Measurements from ENCODE around the gene TEX11. TPM values are rescaled to one million over a fixed set of nuclear protein-coding genes. Genes with fewer than 3 reads are reported as not detected.
"Not testable (repeated sequence)": the region's sequence is repeated elsewhere in the genome, so short reads cannot be mapped to it uniquely, and the experiment has no call there.

The TEX11 gene
- total and polyA plus RNA-seq, 8 donors: 0.18 to 4.6 (median 1.6) TPM; not detected in 5

- no peak for DNase-seq
- H3K27me3 ChIP-seq: no peaks in the 10 kb centered on the region
- intact Hi-C loops (cut with DNase I; ENCODE audit: low total_unique reads): no loop called here
- H3K27ac ChIP-seq: no peak overlapping the region
- H3K4me1 ChIP-seq: no peaks in the 10 kb centered on the region
- WGBS, 5 donors: 46 to 82% (median 75%) methylated on average over 2 of the region's 2 CpGs
- TF ChIP-seq POLR2AphosphoS5 (IDR thresholded peaks at IDR 0.05): no peak
- TF ChIP-seq POLR2A (IDR thresholded peaks at IDR 0.05): no peak
- TF ChIP-seq, protein P1, sequence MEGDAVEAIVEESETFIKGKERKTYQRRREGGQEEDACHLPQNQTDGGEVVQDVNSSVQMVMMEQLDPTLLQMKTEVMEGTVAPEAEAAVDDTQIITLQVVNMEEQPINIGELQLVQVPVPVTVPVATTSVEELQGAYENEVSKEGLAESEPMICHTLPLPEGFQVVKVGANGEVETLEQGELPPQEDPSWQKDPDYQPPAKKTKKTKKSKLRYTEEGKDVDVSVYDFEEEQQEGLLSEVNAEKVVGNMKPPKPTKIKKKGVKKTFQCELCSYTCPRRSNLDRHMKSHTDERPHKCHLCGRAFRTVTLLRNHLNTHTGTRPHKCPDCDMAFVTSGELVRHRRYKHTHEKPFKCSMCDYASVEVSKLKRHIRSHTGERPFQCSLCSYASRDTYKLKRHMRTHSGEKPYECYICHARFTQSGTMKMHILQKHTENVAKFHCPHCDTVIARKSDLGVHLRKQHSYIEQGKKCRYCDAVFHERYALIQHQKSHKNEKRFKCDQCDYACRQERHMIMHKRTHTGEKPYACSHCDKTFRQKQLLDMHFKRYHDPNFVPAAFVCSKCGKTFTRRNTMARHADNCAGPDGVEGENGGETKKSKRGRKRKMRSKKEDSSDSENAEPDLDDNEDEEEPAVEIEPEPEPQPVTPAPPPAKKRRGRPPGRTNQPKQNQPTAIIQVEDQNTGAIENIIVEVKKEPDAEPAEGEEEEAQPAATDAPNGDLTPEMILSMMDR (IDR thresholded peaks at IDR 0.05): no peak
- TF ChIP-seq EP300 (IDR thresholded peaks at IDR 0.05): no peak
- H3K4me3 ChIP-seq: no peak overlapping the region
- no peaks in the 10 kb centered on the region for H3K36me3 ChIP-seq
- H3K9me3 ChIP-seq: peaks cover 0 to 4% (median 0%) of the 10 kb centered on the region in 4 donors
These were observed 233.2 kb downstream of the TEX11 start for GRCh38 chrX:70675284-70675683.

- H3K27me3 ChIP-seq: no peaks in the 10 kb centered on the region
- H3K9me3 ChIP-seq: peaks cover 0 to 4% (median 0%) of the 10 kb centered on the region in 4 donors
- no peak for DNase-seq
- H3K4me1 ChIP-seq: no peaks in the 10 kb centered on the region
- no peaks in the 10 kb centered on the region for H3K36me3 ChIP-seq
- no peak overlapping the region for H3K27ac ChIP-seq
- TF ChIP-seq POLR2A (IDR thresholded peaks at IDR 0.05) (no peak), POLR2AphosphoS5 (IDR thresholded peaks at IDR 0.05) (no peak), EP300 (IDR thresholded peaks at IDR 0.05) (no peak)
- TF ChIP-seq, protein P1 (IDR thresholded peaks at IDR 0.05): no peak
- no peak overlapping the region for H3K4me3 ChIP-seq
- intact Hi-C loops (cut with DNase I; ENCODE audit: low total_unique reads): no loop called here
- WGBS, 5 donors: 38 to 78% (median 50%) methylated on average over 3 of the region's 3 CpGs
These were observed 236.2 kb downstream of the TEX11 start for GRCh38 chrX:70672326-70672725.

- Histone ChIP-seq H3K4me1 (no peaks in the 10 kb centered on the region), H3K36me3 (no peaks in the 10 kb centered on the region), H3K27me3 (no peaks in the 10 kb centered on the region), H3K4me3 (no peak overlapping the region), H3K27ac (no peak overlapping the region), H3K9me3 (no peaks in the 10 kb centered on the region)
- no peak for DNase-seq
- intact Hi-C loops (cut with DNase I; ENCODE audit: low total_unique reads): no loop called here
- TF ChIP-seq, protein P1 (IDR thresholded peaks at IDR 0.05): no peak
- TF ChIP-seq EP300 (IDR thresholded peaks at IDR 0.05): no peak
- no peak for TF ChIP-seq POLR2AphosphoS5 (IDR thresholded peaks at IDR 0.05)
- TF ChIP-seq POLR2A (IDR thresholded peaks at IDR 0.05): no peak
These were observed 239.4 kb downstream of the TEX11 start for GRCh38 chrX:70669120-70669519.

DNA sequence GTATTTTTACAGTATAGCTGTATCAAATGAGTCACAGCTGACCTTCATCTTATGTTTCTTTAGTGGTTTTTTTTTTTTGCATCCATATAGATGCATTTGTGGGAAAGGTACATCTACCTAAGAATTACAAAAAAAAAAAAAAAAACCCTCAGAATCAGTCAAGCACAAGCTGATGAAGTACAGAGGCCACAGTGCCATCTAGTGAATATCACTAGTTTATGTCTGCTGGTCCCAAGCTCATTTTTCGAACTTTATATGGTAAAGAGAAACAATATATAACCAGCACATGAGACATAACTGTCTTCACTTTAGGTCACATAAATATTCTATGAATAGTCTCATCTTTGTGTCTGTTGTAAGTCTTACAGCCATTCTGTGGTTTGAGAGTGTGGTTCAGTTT is 243.8 kb downstream of the TEX11 start:
- H3K27ac ChIP-seq: no peak overlapping the region
- DNase-seq: peak in 1 of 2 donors; percentile 61
- no peaks in the 10 kb centered on the region for H3K9me3 ChIP-seq
- no peaks in the 10 kb centered on the region for H3K36me3 ChIP-seq
- 0 to 26% (median 9%) methylated on average over 1 of the region's 1 CpG for WGBS, 5 donors
- intact Hi-C loops (cut with DNase I; ENCODE audit: low total_unique reads): no loop called here
- no peaks in the 10 kb centered on the region for H3K4me1 ChIP-seq
- H3K27me3 ChIP-seq: no peaks in the 10 kb centered on the region
- TF ChIP-seq, protein P1 (IDR thresholded peaks at IDR 0.05): peak in 1 of 7 experiments; percentile 13
- no peak for TF ChIP-seq EP300 (IDR thresholded peaks at IDR 0.05)
- no peak overlapping the region for H3K4me3 ChIP-seq

GRCh38 chrX:70661124-70661523 is 247.4 kb downstream of the TEX11 start:
- H3K27ac ChIP-seq; H3K36me3 ChIP-seq; H3K9me3 ChIP-seq; intact Hi-C loops (cut with DNase I; ENCODE audit: low total_unique reads); H3K27me3 ChIP-seq; H3K4me3 ChIP-seq; DNase-seq; H3K4me1 ChIP-seq: not testable (repeated sequence)
- 33 to 63% (median 50%) methylated on average over 8 to 11 of the region's 11 CpGs for WGBS, 5 donors

- H3K9me3 ChIP-seq; H3K27me3 ChIP-seq; H3K4me1 ChIP-seq; DNase-seq; H3K4me3 ChIP-seq; H3K36me3 ChIP-seq; intact Hi-C loops (cut with DNase I; ENCODE audit: low total_unique reads); H3K27ac ChIP-seq: not testable (repeated sequence)
- 61 to 82% (median 75%) methylated on average over 2 to 4 of the region's 4 CpGs for WGBS, 5 donors
These were observed 251.0 kb downstream of the TEX11 start for GRCh38 chrX:70657546-70657945.

Measured in stomach (tissue), 9 donors.